GM19455 (cell line): ENCODE measurements around the gene COL26A1.
"Not testable (repeated sequence)": the region's sequence is repeated elsewhere in the genome, so short reads cannot be mapped to it uniquely, and the experiment has no call there.

Experiments
- ATAC-seq: cut with Tn5 transposase; IDR thresholded peaks from one replicate; pipeline ENCODE4 v1.9.1; 2021; ENCODE audit not compliant: unreplicated experiment

Gene COL26A1

DNA sequence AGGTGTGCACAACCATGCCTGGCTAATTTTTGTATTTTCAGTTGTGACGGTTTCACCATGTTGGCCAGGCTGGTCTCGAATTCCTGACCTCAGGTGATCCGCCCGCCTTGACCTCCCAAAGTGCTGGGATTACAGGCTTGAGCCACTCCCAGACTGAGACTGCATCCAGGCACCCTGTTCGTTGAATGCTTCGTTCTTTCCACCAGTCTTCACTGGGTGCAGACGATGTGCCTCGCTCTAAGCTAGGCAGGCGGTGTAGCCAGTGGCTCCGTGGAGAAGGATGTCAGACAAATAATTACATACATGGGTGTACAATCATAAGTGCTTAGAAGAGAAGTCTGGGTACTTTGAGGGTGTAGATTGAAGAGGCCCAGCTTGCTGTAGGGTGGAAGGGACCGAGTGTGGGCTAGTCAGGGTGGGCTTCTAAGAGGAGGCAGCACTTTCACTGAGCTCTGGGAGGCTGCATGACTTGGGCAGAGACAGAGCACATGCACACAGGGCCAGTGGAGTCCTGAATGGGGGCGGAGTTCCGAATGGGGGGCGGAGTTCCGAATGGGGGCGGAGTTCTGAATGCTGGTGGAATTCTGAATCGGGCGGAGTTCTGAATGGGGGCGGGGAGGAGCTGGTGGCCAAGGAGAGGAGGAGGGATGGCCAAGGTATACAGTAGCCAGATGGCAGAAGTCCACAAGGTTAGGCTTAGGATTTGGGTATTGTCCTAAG is 74.3 kb downstream of the COL26A1 start:
- ATAC-seq: no peak

- ATAC-seq: no peak
Measured at GRCh38 chr7:101441890-101442289, 79.2 kb downstream of the COL26A1 start.

DNA sequence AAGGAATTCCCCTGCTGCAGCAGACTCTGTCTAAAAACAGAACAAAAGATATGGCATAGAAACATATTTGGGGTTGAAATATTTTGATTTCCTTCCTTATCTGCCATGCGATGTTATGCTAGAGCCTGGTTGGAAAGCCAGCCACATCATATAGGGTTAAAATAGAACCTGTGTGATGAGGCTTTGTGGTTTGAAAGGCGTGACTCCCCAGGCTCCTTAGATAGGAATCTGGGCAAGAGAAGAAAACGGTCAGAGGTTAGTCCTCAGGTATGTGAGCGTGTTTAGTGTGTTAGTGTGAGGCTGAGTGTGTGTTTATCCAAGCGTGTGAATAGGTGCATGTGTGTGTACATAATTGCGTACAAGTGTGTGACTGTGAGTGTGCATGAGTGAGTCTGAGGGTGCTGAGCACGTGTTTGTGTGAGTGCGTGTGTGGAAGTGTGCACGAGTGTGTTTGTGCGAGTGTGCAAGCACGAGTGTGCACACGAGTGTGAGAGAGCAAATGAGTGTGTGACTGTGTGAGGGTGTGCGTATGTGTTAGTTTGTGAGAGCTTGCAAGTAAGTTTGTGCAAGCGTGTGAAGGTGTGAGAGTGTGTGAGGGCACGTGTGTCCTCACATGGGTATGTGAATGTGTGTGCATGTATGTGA is 79.9 kb downstream of the COL26A1 start:
- ATAC-seq: no peak

GRCh38 chr7:101450064-101450463 is 87.4 kb downstream of the COL26A1 start:
- no peak for ATAC-seq

- ATAC-seq: no peak
Measured at GRCh38 chr7:101453617-101454016, 90.9 kb downstream of the COL26A1 start.

- ATAC-seq: no peak
Measured at GRCh38 chr7:101457001-101457750, 94.5 kb downstream of the COL26A1 start.

- ATAC-seq: no peak
Measured at GRCh38 chr7:101465131-101465530, 102.5 kb downstream of the COL26A1 start.

DNA sequence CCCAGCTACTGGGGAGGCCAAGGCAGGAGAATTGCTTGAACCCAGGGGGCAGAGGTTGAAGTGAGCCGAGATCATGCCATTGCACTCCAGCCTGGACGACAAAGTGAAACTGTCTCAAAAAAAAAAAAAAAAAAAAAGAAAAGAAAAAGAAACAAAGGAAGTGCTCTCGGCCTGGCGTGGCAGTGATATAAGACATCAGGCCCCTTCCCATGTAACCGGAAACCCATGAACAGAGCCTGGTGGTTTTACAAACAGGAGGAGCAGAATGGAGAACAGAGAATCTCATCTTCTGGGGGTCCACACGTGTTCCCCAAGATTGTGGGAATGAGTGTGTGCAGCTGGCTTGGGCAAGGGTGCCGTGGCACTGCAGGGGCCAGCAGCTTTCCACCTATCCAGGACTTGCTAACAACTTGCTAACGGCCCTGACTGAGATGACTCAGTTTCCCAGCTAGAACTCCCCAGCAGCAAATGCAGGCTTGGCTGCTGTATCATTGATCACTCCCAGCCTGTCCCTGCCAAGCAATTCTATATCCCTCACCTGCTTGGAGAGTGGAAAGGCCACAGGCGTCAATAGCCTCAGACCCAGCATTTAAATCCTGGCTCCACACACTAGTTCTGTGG is 103.0 kb downstream of the COL26A1 start:
- ATAC-seq: no peak

- ATAC-seq: no peak
Measured at GRCh38 chr7:101466871-101467270, 104.2 kb downstream of the COL26A1 start.

- ATAC-seq: no peak
Measured at GRCh38 chr7:101468546-101469275, 106.0 kb downstream of the COL26A1 start.

DNA sequence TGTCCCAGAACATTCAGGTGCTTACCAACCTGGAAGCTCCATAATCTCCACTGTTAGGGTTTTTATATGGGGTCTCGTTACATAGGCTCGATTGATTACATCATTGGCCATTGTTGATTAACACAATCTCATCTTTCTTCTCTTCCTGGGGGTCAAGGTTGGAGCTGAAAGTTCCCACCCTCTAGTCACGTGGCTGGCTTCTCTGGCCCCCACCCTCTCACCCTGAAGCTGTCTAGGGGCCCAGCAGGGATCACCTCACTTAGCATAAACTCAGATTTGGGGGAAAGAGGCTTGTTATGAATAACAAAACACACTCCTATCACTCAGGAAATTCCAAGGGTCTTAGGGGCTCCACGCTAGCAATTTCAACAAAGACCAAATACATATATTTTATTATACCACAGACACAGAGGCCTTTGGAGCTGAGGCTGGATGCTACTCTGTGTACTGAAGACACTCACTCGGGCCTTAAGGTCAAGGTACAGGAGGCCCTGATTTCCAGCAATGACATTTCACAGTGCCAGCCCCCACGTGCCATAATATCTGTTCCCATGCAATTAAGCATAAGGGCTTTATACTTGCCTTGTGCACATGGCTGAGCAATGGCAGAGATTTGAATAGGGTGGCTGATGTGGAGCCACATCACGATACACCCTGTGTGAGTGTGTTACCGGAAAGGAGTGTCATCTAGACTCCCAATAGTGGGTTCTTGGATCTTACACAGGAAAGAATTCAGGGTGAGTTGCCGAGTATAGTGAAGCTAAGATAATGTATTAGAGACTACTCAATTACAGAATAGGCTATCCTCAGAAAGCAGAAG is 108.2 kb downstream of the COL26A1 start:
- ATAC-seq: no peak

GRCh38 chr7:101474178-101474577 is 111.5 kb downstream of the COL26A1 start:
- ATAC-seq: no peak

DNA sequence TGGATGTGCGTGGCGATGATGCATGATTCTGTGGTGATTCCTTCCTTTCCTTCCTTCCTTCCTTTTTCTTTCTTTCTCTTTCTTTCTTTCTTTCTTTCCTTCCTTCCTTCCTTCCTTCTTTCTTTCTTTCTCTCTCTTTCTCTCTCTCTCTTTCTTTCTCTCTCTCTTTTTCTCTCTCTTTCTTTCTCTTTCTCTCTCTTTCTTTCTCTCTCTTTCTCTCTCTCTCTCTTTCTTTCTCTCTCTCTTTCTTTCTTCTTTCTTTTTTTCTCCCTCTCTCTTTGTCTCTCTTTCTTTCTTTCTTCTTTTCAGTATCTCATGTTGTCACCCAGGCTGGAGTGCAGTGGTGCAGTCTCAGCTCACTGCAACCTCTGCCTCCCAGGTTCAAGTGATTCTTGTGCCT is 113.0 kb downstream of the COL26A1 start:
- ATAC-seq: not testable (repeated sequence)

DNA sequence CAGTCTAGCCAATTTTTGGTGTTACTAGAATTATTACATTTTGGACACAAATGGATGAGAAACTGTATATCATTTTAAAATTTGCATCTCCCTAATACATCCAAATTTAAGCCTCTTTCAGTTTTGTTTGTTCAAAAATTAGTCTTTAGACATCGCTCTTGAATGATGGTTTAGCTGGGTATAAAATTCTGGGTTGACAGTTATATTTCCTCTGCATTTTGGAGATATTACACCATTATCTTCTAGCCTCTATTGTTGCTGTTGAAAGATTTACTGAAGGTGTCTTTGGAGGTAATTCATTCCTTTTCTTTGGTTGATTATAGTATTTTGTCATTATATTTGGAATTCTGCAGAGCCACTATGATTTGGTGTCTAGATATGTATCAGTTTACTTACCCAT is 116.5 kb downstream of the COL26A1 start:
- ATAC-seq: no peak

DNA sequence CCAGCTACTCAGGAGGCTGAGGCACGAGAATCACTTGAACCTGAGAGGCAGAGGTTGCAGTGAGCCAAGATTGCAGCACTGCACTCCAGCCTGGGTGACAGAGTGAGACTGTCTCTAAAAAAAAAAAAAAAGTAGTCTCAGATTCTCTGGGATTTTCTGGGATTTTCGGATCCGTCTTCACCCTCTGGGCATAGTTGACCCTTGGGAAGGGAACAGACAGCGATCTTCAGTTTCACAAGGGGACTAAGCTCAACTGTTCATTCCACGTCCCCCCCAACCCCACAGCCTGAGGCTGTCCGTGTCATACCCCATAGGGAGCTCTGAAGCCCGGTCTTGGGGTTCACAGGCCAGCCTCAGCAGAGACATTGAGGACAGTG is 123.4 kb downstream of the COL26A1 start:
- ATAC-seq: not testable (repeated sequence)

DNA sequence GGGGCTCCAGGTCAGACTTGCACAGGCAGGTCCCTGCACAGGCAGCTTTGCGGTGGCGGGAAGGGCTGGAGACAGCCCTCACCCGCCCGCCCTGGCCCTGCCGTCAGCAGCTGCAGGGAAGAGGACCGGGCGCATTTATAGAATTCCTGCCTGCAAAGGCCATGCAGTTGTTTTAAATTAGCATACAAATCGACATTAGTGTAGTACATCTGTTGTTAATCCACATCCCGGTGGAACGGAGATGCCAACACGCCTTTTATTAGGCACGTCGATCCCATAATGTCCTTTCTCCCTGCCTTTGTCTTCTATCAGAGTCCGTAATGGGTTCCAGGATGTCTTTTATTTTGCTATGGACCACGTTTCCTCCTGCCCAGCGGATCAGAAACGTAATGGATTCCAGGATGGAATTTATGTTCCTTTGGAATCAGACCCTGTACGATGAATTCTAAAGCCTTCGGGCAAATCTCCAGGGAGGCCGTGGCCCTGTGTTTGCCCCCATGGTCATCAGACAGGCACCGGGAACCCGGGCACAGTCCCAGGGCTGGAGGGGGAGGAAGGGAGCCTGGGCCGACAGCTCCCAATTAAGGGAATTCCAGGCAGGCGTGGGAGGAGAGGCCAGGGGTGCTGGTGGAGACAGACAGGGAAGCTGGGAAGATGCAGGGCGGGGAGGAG is 123.9 kb downstream of the COL26A1 start:
- no peak for ATAC-seq

GRCh38 chr7:101487105-101487458 is 124.4 kb downstream of the COL26A1 start:
- ATAC-seq: no peak

- ATAC-seq: no peak
Measured at GRCh38 chr7:101487753-101488152, 125.1 kb downstream of the COL26A1 start.

DNA sequence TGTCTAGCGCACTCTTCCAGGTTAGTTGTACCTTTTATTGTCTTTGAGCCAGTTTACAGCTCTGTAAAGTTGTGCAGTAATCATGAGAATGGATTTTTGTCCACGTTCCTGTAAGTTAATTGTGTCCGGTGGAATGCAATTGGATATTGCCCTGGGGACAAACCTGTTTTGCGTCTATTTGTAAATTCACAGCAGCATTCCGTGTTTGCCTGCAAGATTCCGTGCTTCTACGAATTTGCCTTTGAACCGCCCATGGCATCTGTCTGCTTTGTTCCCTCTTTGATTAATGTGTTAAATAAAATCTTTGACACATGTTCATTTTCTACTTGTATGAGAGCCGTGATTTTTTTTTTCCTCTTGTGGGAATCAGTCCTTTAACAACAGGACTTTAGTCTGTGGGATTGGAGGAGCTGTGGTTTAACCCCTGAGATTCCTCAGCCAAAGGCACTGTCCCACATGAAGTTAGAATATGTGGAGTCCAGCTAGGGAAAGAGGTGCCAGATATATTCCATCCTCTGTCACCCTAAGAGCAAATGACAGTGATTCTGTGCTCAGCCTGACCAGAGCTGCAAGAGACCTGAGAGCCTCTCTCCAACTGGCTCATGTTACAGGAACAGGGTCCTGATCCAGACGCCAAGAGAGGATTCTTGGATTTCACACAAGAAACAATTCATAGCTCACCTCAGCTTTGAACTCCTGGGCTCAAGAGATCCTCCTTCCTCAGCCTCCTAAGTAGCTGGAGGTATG is 126.3 kb downstream of the COL26A1 start:
- no peak for ATAC-seq
